Cortex of kidney (tissue), 1 donor: Measurements from ENCODE around the gene ZNF555.
"Not testable (repeated sequence)": the region's sequence is repeated elsewhere in the genome, so short reads cannot be mapped to it uniquely, and the experiment has no call there.

ENCODE experiments used
- DNase-seq: peaks from one replicate; lab custom pipeline; 2025; lab: John Stamatoyannopoulos, UW

The ZNF555 gene

DNA sequence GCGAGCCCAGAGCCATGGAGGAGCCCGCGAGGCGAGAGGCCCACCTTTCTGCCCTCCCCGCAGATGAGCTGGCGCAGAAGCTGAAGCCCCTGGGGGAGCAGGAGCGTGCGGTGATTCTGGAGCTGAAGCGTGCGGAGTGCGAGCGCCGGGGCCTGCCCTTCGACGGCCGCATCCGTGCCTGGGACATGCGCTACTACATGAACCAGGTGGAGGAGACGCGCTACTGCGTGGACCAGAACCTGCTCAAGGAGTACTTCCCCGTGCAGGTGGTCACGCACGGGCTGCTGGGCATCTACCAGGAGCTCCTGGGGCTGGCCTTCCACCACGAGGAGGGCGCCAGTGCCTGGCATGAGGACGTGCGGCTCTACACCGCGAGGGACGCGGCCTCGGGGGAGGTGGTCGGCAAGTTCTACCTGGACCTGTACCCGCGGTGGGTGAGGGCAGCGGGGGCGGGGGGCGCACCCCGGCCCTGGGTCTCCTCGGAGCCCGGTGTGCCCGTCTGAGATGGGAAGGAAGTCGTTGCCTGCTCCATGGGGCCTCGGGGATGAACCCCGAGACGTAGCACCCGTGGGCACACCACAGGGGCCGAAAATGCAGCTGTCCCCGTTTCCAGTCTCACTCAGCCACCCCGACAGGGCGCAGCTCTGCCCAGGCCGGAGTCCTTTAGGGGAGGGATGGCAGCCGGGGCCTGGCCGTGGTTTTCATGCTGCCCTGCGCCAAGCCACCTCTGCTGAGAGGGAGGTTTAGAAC is 33.7 kb upstream of the ZNF555 start:
- no peak for DNase-seq

DNA sequence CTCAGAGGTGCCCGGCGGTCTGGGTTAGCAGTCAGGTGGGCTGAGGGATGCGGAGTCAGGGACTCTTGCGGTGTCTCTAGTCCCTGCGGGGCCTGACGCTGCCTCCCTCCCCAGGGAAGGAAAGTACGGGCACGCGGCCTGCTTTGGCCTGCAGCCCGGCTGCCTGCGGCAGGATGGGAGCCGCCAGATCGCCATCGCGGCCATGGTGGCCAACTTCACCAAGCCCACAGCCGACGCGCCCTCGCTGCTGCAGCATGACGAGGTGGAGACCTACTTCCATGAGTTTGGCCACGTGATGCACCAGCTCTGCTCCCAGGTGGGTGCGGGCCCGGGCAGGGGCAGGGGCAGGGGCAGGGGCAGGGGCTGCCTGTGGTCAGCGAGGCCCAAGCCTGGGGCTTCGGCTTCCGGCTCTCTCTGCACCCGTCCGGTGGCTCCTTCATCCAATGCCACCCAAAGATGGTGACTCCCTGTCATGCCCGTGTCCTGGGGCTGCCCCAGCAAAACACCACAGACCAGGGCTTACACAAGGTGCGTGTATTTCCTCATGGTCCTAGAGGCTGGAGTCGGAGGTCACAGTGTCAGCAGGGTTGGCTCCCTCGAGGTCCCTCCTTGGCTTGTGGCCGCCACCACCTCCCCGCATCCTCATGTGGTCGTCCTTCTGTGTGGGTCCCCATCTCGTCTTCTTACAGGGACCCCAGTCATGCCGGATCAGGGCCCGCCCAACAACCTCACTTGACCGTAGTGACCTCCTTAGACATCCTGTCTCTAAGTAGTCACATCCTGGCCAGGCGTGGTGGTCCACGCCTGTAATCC is 32.9 kb upstream of the ZNF555 start:
- DNase-seq: no peak

DNA sequence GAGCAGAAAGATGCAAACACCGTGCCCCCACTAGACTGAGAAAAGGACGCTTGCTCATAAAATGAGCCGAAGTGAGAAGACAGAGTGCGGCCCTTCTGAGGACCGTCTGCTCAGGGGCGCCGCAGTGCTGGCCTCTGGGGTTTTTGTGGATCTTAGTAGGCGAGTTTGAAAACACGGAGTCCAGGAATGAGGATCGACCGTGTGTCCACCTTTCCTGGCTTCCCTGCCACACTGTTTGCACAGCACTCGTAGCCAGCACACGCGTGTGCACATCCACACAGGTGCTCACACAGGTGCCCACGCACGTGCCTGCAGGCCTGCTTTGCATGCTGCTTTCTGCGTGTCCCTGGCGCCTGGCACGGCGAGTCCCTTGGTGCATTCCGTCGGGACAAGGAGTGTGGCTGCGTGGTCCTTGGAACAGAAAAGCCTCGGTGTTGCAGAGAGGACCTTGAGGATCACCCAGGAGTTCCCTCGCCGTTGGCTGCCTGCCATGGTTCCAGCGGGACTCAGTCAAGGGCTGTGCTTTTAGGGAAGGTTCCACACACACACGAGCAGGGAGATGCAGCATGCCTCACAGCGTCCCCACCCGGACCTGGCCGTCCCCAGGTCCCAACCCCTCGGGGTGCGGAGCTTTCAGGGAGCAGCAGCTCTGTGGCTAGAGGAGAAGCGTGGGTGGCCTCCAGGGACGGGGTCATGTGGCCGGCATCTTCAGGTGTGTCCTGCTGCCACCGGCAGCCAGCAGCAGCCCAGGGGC is 31.7 kb upstream of the ZNF555 start:
- DNase-seq: no peak

DNA sequence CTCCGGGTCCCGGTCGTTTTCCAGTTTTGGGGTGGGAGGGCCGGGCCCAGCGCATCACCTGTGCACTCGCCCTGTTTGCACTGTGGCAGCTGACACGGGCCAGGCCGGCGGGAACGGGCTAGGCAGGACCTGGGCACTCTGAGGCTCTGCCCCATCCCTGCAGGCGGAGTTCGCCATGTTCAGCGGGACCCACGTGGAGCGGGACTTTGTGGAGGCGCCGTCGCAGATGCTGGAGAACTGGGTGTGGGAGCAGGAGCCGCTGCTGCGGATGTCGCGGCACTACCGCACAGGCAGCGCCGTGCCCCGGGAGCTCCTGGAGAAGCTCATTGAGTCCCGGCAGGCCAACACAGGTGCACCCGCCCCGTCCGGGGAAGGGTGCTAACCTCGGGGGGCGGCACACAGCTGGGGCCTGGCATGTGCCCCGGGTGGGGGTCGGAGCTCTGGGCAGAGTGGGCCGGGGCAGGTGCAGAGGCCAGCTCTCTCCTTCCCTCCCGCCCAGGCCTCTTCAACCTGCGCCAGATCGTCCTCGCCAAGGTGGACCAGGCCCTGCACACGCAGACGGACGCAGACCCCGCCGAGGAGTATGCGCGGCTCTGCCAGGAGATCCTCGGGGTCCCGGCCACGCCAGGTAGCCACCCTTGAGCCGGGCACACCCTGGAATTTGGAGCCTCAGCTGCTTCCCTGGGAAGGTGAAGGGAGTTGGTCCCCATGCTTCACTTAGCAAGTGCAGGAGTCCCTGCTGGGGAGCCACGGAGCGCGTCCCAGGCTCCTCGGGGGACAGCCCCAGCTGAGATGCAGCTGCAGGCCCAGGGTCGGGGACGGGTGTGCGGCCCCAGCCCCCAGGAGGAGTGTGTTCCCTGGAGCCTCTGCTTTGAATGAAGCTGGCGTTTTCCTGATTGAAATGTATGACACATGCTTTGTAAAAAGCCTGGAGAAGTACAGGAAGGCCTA is 30.9 kb upstream of the ZNF555 start:
- no peak for DNase-seq

DNA sequence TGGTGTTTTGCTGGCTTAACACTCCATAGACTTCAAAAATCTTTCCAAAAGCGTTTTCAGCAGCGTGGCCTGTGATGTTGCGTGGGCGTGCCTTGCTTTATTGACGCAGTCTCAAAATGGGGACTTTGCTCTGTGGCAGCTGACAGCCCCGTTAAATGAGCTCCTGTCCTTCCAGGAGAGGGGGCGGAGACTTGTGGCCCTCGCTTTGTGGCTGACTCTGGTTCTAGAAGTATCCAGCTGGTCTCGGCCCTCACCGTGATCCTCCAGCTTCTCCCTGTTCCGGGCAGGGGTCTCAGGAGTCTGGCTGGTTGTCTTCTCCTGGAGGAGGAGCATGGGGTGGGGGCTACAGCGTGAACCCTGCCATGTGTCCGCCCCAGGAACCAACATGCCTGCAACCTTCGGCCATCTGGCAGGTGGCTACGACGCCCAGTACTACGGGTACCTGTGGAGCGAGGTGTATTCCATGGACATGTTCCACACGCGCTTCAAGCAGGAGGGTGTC is 30.0 kb upstream of the ZNF555 start:
- DNase-seq: no peak

DNA sequence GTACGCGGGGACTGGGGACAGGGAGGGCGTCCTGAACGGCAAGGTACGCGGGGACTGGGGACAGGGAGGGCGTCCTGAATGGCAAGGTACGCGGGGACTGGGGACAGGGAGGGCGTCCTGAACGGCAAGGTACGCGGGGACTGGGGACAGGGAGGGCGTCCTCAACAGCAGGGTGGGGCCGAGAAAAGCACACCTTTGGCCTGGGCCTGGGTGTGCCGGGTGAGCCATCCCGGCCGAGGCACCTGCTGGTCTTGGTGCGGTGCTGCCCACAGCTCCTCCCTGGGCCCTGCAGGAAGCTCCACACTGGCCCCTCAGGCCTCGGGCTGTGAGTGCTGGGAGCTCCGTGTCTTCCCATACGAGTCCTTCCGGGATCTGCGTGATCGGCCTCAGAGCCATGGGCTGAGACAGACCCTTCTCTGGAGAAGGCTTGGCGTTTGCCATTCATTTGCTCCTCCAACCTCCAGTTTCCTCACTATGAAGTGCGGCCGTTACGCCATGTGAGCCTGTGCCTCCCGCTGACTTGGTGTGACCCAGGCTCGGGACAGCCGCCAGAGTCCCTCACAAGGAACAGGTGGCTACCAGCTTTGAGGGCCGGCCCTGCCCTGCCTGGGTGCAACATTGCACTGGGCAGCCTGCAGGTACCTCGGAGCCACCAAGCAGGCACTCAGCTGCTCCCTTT is 29.4 kb upstream of the ZNF555 start:
- no peak for DNase-seq

DNA sequence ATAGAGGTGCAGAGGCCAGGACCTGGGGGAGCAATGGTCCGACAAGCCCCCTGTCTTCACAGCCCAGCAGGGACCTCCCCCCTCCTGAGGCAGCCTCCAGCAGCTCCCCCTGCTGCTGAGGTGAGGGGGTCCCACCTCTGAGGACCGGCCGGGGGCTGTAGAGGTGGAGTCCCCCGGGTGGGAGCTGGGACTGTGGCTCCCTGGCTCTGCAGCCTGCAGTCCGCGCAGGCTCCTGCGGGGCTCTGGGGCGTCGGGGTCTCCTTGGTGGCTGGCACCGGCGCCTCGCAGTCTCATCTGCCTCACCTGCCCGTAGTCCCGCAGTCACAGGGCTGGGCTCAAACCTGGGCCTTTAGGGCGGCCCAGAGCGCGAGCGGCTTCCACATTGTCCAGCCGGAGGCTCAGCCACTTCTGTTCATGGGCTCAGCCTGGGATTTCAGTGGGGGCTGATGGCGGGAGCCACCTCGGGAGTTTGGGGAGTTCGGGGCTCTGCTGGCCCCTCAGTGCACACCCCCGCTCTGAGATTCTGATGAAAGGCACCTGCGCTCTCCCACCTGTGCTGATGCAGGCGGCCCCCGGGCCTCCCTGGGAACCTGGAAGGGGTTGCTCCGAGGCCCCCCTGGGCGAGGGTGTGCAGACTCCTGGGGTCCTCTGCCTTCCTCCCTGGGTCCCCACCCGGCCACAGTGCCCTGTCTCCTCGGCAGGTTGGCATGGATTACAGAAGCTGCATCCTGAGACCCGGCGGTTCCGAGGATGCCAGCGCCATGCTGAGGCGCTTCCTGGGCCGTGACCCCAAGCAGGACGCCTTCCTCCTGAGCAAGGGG is 28.7 kb upstream of the ZNF555 start:
- no peak for DNase-seq

DNA sequence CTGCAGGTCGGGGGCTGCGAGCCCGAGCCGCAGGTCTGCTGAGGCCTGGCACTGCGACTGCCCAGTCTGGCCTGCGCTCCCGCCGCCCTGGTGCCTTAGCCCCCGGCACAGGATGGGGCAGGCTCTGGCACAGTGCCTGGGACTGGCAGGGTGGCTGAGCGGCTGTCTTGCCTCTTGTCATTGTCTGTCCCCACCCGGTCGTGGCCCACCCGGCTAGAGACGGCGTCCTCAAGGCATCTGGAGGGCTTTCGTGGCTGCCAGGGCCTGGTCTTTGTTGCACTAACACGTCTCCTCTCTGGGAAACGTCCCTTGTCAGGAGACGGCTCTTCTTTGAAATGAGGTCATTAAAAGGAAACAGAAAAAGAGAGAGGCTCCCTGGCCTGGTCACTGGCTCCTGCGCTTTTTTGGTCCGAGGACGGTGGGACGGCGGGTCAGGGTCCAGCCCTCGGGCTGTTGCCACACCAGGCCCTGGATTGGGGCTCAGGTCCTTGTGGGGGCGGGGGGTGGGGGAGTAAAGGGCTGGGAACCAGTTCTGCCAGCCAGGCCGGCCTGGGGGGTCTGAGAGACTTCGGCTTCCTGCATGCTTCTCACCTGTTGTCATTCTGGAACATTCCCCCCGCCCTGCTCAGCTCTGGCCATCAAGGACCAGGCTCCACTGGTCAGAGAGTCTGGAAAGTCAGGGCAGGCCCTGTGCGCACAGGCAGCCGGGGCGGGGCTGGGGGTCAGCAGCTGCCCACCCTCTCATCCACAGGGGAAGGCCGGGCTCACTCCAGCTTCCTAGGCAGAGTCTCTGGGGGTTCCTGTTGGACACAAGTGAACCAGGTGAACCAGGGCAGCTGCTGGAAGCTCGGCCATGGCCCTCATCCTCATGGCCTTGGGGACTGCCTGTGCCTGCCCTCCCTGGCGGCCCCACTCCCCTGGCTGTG is 27.8 kb upstream of the ZNF555 start:
- no peak for DNase-seq

DNA sequence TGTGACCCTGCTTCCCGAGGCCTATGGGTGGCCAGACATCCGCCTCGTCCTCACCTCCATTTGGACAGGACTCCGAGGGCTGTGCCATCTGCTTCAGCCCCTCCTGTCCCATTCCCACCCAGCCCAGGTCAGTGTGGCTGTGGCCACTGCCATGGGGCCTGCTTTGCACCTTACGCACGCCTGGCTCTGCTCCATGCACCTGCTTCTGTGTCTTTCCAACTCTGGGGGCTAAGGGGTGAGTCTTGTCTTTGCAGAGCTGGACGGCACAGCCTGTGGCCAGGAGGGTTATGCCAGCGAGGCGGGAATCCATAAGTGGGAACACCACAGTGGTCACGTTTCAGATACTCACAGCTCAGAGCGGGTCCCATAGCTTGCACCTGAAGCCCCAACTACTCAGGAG is 26.8 kb upstream of the ZNF555 start:
- no peak for DNase-seq

DNA sequence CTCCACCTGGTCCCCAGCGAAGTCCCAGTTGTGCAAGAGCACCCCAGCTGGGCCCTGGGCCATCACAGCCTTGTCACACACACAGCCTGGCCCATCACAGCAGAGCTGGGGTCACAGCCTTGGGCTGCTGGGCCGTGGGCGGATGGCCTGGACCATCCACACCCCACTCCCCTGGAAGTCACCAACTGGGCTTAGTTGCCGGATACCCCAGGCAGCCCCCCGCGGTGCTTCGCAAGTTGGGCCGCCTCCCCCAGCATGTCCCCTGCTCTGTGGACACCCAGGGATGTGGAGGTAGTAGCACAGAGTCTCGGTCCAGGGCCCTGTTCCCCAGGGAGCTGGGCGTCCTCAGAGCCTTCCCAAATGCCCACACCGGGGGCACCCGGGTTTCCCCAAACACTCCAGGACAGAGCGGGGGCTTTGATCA is 26.1 kb upstream of the ZNF555 start:
- DNase-seq: no peak

DNA sequence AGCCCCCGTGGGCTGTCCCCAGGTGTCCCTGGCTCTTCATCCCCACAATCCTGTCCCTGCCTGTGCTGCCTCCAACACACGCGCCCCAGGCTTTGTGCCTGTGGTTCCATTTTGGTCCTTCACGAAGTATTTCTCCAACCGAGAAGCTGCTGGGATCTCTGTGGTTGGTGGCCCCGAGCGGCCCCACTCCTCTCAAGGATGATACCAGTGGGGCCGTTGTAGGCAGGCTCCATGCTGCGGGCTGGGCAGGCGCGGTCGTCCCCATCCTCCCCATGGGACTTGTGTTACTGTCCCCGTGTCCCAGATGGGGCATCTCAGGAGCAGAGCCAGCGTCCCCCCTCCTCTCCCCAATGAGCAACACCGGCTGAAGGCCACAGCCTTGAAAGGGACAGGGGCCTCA is 25.4 kb upstream of the ZNF555 start:
- DNase-seq: no peak

DNA sequence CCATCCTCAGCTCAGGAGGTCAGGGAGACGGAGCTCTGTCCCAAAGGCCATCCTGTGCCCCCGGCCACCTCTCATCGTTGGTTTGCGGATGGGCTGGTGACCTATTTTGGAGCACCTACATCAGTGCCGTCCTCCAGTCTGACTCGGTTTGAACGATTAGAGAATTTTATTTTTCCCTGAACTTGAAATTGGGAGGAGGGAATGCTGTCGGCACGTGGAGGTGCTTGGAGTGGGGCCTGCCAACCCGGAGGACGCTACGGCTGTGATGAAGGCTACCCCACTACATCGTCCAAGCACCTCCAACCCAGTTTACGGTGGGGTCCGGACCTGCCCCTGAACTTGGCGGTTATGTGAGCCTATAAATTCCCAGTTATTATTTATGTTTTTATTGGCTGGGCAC is 24.6 kb upstream of the ZNF555 start:
- no peak for DNase-seq

DNA sequence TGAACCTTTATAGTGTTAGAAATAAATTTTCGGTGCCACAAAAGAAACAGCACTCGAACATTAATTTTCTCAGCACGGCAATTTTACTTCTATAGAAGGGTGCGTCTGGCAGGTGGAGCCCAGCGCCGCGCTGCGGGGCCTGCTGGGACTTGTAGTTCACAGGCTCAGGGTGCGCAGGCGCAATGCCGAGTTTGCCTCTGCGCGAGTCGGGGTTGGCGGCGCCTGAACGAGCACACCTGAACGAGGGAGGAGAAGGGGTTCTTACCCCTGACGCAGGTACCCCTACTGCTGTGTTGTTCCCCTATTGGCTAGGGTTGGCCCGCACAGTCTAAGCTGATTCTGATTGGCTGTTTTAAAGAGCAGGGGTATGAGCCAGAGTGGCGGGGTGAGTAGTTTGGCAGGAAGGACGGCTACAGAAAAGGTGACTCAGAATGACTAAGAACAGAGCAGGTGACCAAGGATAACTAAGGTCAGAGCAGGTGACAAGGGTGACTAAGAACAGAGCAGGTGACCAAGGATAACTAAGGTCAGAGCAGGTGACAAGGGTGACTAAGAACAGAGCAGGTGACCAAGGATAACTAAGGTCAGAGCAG is 23.9 kb upstream of the ZNF555 start:
- not testable (repeated sequence) for DNase-seq

DNA sequence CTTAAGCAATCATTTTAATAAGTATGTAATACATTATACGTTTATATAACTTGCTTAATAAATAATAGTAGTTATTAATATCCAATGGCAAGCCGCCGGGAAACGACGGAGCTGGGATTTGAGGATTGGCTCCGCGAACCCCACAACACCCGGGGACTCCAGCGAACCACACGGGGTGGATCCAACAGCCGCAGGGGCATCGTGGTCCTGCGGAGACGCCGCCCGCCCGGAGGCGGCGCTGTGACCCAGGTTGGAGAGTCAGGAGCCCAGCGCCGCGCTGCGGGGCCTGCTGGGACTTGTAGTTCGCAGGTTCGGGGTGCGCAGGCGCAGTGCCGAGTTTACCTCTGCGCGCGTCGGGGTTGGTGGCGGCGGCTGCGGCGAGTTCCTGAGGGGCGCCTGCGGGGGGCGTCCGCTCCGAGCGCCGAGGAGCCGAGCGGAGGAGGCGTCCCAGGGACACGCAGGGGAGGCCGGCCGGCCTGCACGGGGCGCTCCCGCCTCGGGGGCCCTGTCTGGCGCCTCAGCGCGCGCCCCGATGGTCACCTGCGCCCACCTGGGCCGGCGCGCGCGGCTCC is 21.6 kb upstream of the ZNF555 start, which contains the start of gene ZNF554:
TSS of gene ZNF554 (plus strand) at position 329 of the 572 bp plus-strand sequence. CDS start at position 533, 204 bp downstream.
- DNase-seq: no peak

DNA sequence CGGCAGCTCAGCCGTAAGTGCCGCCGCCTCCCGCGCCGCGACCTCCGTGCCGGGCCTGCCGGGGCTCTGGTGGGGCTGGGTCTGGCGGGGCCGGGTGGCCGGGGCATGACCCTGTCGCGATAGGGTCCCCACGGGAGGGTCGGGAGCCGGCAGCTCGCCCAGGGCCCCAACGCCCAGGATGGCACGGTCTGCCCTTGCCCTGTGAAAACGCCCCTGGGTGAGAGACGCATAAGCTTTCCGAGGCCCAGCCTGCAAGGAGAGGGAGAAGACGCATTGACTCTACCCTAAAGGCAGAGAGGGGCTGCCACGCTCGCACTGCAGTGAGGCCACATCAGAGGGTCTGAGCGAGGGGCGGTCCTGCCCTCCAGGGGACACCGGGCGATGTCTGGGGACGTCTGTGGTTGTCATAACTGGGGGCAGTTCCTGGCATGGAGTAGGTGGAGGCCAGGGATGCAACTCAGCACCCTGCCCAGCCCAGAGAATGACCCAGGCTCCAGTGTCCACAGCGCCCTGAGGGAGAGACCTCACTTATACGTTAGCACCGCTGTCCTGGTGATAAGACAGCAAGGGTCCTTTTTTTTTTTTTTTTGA is 21.1 kb upstream of the ZNF555 start:
- DNase-seq: no peak

DNA sequence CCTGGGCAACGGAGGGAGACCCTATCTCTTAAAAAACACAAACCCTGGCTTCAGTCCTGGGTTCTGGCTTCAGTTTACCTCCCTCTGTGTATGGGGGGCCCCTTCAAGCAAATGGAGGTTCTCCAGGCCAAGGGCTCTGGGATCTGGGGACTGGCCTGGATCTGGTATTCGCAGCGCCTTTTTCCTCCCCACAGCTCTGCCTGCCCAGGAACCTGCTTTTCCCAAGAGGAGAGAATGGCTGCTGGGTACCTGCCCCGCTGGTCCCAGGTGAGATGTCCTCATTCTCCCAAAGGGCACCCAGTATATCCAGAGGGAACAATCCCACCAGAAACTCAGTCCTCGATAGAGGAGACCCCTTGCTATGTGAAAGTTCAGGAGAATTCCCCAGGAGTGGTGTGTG is 18.4 kb upstream of the ZNF555 start:
- DNase-seq: no peak

DNA sequence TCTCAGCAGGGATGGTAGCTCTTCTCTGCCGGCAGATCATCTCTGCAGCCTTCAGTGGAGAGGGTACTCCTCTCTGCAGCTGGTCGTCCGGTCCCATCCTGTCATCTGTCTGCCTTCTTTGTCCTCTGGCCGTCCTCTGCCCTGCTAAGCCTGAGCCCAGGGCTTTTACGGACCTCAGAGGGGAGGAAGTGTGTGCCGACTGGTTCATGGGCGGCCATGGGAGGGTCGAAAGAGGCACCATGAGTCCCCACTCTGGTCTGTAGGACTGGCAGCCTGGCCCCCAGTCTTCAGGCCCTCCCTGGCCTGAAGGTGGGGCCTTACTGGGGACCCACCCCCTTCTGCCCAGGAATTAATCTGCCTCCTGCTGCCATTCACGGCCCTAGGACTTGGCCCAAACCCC is 17.6 kb upstream of the ZNF555 start:
- DNase-seq: no peak

DNA sequence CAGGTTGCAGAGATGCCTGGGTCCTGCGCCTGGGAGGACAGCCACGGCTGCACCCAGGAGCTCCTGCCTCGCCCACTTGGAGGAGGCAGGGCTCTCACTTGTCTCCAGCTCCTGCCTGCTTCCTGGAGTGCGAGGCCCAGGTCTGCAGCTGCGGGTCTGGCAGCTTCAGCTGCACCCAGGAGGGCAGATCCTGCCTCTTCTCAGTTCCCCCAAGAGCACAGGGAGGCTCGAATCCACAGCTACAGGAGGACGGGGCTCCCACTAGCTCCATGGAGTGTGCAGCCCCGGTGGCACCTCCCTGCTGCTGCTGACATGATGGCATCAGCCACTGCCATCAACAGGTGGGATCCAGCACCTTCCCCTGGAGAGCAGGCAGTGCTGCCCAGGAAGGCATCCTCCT is 17.1 kb upstream of the ZNF555 start:
- DNase-seq: no peak
